Anterior cingulate cortex (tissue), 58 donors: ENCODE data around the gene ENAH.
"Not testable (repeated sequence)": the region's sequence is repeated elsewhere in the genome, so short reads cannot be mapped to it uniquely, and the experiment has no call there.

Source experiments
- DNase-seq, 58 donors: peaks; one replicate each; lab custom pipeline; 2025; lab: John Stamatoyannopoulos, UW

The ENAH gene

DNA sequence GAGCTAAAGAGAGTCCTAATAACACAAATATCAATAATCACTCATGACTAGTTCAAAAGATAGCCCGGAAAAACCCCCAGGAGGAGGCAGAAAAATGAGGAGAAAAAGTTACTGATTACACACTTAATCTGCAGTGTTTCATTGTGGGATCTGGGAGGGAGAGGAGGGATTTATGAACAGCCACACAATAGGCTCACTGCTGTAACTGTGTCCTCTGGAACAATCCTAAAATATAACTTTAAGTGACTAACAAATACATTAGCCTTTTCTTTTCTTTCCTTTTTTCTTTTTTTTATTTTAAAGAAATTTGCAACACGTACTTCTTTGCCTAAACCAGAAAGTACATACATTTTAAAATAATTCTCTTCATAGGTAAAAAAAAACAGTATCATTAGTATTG lies 118.8 kb downstream of the ENAH start:
- no peak for DNase-seq

GRCh38 chr1:225533238-225533637 lies 119.7 kb downstream of the ENAH start:
- DNase-seq: no peak

- DNase-seq: no peak
These were observed 120.5 kb downstream of the ENAH start for GRCh38 chr1:225532240-225532944.

DNA sequence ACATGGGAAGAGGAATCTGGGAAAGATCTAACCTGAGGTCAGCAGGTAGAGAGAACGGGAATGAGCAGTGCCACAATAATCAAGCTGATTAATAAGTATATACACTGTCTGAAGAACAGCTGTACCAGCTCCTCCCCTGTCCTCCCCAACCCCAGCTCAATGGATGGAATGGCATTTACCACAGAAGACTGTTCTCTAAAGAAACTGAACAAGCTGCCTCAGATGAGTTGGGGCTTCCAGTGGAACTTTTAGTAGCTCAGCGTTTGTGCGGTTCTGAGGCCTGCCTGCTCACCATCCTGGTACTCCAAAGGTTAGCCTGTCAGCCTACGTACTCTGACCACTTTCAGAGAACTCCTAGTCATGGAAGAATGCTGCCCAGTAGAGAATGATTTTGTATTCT lies 123.2 kb downstream of the ENAH start:
- DNase-seq: no peak

DNA sequence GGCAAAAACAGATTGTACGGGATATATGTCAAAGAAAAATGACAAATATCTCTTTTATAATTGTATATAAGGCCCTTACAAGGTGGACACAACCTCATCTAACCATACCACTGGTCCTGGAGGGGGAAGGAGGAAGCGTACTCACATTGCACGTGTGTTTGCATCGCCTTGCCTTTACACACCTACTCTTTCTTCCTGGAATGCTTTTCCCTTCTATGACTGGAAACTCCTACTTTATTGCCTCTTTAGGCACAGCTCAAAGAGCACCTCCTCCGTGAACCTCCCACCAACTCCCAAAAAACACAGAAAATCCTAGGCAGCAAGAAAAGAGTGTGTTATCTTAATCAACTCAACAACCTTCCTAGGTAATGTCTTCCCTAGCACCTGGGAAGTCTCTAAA lies 125.3 kb downstream of the ENAH start:
- no peak for DNase-seq

DNA sequence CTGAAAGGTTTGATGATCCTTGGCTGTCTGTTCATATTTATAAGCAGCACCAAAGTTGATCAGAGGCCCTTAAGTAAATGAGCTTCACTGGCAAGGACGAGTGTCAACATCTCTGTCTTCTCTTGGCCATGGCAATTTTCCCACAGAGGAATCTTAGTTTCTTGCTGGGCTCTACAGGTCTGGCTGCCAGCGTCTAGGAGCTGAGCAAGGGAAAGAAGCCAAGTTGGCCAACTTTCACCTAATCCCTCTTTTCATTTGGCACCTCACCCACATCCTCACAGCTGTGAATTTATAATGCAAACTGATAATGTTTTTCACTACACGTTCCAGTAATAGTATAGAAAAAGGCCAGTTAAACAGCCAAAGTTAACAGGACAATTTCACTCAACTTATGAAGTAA lies 126.0 kb downstream of the ENAH start:
- peak in 5 of 58 donors; percentile 10 to 18 (median 12) for DNase-seq

DNA sequence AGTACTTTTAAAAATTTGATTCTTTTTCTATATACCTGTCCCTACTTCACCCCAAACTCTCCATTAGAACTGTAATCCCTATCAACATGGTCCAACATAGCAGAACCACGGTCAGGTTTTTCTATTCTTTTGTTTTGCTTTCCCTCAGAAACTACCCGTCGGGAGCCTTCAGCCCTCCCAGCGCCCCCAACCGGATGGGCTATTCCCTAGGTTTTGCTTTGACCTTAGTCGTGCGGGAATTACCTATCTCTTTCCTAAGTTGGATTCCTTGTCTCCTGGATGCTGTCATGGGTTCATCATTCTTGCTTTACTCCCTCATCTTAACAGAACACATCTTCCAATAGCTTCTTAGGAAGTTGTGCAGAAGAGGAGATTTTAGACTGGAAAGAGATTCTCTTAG lies 127.5 kb downstream of the ENAH start:
- DNase-seq: no peak

- DNase-seq: no peak
These were observed 128.4 kb downstream of the ENAH start for GRCh38 chr1:225524570-225524969.

GRCh38 chr1:225523263-225523950 lies 129.5 kb downstream of the ENAH start:
- DNase-seq: no peak

DNA sequence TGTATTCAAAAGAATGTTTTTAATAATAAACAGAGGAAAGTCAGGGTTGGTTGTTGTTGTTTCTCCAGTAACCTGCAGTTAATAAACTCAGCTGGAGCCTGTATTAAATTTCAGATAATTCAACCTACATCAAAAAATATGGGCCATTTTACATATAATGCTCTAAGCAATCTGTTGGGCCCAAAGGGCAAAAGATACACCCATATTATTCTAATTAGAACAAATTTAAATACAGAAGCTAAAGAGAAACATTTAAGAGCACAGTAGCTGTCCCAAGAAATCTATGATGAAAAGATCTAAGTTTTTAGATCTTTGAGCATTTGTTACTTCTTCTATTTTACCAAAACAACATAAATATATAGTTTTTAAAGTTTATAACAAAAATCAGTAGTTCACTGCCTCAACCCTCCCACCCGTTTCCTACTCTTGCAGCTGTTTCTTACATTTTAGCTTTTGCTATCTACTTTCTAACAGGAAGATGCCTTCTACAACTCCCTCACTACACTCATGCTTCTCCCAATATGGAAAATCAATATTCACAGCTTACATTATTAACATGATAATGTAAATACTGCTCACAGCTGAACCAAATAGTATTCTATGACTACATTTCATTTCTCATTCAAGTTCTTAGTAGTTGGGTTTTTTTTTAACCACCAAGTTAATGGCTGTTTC lies 130.2 kb downstream of the ENAH start:
- DNase-seq: no peak

DNA sequence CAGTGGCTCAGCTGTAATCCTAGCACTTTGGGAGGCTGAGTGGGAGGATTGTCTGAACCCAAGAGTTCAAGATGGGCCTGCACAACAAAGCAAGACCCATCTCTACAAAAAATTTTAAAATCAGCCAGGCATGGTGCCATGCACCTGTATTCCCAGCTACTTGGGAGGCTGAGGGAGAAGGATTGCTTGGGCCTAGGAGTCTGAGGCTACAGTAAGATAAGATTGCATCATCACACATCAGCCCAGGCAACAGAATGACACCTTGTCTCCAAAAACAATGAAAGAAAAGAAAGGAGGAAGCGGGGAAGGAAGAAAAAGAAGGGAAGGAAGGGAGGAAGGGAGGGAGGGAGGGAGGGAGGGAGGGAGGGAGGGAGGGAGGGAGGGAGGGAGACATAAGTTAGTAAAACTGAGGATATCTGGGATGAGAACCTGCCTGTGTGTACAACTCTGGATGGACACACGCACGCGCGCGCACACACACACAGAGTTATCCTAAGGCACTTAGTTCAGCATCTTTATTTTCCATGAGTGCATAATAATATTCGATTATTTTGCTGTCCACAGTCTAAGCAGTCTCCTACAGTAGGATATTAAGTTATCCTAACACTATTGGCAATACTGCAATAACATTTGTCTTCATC lies 132.2 kb downstream of the ENAH start:
- no peak for DNase-seq

DNA sequence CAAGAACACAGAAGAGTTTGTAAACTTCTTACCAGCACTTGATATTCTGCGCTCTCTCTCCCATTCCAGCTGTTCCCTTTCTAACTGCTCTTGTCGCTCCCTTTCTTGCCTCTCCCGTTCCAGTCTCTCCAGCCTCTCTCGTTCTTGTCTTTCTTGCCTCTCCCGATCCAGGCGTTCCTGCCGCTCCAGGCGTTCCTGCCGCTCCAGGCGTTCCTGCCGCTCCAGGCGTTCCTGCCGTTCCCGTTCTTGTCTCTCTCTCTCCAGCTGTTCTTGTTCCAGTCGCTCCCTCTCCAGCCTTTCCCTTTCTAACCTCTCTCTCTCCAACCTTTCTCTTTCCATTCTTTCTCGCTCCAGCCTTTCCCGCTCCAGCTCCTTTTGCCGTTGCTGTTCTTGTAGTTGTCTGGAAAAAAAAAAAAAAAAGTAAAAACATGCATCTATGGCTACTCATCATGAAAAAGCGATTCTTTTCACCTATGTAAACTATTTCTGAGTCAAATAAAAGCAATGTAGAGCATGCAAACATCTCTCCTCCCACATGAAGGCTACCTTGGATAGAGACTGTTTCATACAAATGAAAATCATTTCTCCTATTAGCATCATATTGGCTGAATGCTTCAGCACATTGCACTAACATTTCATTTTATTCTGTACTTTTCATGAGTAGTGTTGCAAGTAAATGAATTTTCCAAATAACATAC lies 133.6 kb downstream of the ENAH start:
- DNase-seq: peak in 8 of 58 donors; percentile 9 to 37 (median 22)

DNA sequence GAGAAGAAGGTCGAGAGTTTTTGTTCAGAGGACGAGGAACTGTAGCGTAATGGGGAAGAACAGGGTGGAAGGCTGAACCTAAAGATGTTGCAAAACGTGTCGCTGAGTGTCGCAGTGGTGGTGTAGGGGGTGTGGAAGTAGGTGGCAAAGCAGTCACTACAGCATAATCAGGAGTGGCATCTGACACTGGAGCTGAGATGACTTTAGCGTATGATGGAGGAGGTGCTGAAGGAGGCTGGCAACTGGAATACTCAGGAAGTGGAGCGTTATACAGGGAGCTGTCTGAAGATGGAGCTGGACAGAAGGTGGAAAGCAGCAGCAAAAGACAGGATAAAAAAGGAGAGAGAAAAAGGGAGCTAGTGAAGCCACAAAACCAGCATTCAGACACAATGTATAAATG lies 135.2 kb downstream of the ENAH start:
- peak in 4 of 58 donors; percentile 9 to 37 (median 22) for DNase-seq

- DNase-seq: peak in 5 of 58 donors; percentile 11 to 37 (median 27)
These were observed 135.7 kb downstream of the ENAH start for GRCh38 chr1:225517221-225517620.

GRCh38 chr1:225514671-225515081 lies 138.2 kb downstream of the ENAH start:
- peak in 1 of 58 donors; percentile 5 for DNase-seq

- not testable (repeated sequence) for DNase-seq
These were observed 139.3 kb downstream of the ENAH start for GRCh38 chr1:225513576-225513975.

DNA sequence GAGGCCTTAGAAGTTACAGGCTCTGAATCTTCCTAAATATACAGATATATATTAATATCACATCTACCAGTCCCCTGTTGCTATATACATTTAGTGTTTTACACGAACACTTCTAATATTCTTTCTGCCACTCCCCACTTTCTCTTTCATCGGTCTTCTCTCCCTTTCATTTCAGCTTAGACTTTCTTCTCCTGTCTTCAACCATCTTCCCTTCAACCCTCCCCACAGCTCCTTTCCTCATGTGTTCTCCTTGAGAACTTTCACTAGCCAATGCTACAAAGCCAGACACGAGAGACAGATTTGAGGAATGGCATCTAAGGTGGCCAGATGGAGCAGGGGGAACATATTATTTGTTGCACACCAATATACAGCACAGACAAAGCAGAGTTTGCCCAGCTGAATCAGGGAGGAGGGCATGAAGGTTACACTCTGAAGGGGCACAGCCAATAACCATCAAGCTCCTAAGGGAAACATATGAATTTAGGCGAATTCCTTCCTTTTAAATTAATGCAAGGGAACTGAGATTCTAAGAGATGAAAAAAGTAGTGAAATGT lies 141.0 kb downstream of the ENAH start:
- no peak for DNase-seq

DNA sequence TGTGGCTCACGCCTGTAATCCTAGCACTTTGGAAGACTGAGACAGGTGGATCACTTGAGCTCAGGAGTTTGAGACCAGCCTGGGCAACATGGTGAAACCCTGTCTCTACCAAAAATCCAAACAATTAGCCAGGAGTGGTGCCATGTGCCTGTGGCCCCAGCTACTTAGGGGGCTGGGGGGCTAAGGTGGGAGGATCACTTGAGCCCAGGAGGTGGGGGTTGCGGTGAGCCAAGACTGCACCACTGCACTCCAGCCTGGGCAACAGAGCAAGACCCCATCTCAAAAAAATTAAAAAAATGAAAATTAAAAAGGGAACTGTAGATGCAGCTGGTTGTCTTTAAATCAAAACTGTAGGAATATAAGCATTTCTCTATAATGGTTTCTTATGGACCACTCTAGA lies 142.2 kb downstream of the ENAH start:
- not testable (repeated sequence) for DNase-seq

GRCh38 chr1:225509770-225510169 lies 143.2 kb downstream of the ENAH start:
- no peak for DNase-seq

DNA sequence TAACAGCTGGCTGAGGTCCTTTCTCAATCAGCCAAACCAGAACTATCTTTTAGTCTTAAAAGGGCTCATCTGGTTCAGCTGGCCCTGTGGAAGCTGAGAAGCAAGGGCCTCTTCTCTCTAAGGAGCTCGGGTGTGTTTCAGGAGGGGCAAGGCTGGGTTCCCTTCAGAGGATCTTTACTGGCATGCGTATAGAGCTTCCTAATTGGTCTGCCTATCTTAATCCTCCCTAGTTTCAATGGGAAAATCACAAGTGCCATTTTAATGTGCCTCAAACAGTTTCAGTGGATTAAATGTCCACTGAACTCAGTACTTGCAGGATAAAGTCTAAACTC lies 143.6 kb downstream of the ENAH start:
- no peak for DNase-seq
